HG02885 (cell line): ENCODE measurements around the gene ASAP2.

ENCODE experiments used
- ATAC-seq: cut with Tn5 transposase; IDR thresholded peaks from one replicate; pipeline ENCODE4 v1.9.1; 2021; ENCODE audit warnings: mild to moderate bottlenecking; ENCODE audit not compliant: unreplicated experiment, poor library complexity

The ASAP2 gene

DNA sequence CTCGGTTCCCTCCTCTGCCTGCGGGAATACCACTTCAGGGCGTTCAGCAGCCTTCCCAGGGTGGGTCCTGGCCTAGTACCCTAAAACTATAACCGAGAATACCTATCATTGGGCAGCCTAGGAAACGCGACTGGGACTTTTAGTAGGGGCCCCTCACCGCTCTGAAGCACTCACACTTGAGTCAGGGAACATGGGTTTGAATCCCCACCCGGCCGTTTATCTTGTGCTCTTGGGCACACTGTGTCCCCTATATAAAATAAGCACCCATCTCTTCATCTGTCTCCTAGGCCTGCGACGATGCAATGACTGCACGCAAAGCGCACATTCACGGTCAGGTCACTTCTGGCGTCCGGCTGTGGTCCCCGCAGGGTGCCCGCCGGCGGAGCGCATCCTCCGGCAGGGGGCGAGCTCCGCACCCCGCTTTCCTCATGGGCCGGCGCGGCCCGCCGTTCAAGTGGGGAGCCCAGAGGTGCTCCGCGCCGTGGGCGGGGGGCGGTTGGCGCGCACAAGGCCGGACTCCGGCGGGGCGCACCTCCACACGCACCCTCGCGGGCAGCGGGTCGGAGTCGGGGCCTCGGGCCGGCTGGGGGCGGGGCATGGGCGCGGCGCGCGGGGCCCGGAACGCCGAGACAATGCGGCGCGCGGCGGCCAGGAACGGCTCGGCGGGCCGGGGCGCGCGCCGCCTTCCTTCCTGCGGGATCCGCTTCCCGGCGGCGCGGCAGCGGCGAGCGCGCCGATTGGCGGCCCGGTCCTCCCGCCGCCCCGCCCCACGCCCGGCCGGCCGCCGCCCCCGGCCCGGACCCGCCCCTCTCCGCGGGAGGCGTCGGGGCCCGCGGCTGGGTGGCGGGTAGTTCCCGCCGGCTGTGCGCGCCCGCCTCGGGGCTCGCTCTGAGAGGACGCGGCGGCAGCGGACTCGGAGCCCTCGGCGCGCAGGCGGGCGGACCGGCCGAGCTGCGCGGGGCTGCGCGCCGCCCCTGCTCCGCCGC lies at the start of gene ASAP2:
TSS of gene ASAP2 (plus strand) at position 850 of the 986 bp plus-strand sequence. CDS start 293 bp downstream, outside the sequence.
- ATAC-seq, result peak; percentile 71

DNA sequence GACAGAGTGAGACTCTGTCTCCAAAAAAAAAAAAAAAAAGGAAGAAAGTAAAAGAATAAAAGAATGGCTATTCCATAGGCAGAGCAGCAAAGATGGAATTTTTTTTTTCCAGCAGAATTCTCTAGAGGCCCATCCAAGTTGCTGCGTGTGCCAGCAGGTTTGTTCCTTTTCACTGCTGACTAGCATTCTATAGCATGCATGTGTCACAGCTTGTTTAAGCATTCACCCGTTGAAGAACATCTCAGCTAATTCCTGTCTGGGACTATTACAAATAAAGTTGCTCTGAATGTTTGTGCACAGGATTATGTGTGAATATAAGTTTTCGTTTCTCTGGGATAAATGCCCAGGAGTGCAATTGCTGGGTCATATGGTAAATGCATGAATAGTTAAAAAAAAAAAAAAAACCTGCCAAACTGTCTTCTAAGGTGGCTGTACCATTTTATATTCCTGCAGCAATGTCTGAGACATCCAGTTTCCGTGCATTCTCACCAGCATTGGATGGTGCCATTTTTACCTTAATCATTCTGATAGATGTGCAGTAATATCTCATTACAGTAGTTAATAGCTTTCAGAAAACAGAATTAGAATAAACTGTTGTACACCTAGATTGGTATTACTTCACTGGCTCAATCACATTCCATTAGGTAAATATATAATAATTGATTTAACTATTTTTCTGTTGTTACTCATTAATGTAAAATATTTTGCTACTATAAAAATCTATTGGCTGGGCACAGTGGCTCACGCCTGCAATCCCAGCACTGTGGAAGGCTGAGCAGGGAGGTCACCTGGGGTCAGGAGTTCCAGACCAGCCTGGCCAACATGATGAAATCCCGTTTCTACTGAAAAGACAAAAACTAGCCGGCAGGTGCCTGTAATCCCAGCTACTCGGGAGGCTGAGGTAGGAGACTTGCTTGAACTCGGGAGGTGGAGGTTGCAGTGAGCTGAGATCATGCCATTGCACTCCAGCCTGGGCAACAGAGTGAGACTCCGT lies 47.5 kb upstream of the ASAP2 start:
- no peak for ATAC-seq

DNA sequence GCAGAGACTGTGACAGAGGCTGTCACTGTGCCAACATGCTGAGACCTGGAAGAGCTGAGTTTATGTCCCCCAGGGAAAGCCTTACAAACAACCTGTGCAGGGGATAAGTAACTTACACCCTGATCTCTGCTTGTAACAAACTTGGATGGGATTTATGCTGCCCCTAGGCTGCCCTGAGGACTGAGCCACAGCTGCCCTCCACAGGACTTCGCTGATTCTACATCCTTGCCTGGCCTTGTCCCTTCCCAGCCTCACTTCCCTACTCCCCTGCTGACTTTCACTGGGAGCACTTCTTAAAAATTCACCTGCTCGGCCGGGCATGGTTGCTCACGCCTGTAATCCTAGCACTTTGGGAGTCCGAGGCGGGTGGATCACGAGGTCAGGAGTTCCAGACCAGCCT lies 45.9 kb upstream of the ASAP2 start:
- ATAC-seq, result no peak

DNA sequence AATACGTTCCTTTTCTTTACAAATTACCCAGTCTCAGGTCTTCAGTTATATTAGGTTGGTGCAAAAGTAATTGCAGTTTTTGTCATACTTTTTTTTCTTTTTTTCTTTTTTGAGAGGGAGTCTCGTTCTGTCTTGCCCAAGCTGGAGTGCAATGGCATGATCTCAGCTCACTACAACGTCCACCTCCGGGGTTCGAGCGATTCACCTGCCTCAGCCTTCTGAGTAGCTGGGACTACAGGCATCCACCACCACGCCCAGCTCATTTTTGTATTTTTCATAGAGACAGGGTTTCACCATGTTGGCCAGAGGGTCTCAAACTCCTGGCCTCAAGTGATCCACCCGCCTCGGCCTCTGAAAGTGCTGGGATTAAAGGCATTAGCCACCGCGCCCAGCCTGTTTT lies 43.8 kb upstream of the ASAP2 start:
- no peak for ATAC-seq

DNA sequence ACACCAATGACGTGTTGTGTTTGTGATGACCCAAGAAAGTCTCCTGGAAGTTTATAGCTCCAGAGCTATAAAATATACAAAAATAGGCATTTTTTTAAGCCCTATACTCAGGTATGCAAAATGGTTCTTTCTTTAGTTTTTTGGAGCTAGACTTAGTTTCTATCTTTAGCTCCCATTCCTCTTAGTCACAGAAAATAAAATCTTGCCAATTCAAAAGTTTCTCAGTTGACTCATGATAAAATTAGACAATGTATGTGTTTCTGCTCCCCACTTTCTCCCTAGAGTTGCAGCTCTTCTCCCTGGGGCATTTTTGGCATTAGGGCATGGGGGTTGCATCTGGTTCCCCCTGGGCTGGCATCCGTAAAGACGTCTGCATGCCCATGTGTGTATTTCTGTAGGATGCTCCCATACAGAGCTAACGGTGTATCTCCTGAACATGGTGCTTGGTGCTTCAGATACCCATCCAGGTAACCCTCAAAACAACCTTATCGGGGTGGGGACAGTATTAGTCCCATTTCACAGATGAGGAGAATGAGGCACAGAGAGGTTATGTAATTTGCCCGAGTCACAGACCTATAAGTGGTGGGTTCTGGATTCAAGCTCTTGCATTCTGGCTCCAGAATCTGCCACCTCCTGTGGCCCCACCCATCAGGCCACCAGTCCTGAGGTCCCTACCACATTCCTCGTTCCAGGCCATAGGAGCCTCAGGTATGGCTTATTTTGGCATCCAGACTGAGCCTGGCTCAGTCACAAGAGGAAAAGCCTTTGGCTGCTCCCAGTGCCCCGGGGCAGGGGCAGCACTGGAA lies 43.1 kb upstream of the ASAP2 start:
- ATAC-seq, result no peak

DNA sequence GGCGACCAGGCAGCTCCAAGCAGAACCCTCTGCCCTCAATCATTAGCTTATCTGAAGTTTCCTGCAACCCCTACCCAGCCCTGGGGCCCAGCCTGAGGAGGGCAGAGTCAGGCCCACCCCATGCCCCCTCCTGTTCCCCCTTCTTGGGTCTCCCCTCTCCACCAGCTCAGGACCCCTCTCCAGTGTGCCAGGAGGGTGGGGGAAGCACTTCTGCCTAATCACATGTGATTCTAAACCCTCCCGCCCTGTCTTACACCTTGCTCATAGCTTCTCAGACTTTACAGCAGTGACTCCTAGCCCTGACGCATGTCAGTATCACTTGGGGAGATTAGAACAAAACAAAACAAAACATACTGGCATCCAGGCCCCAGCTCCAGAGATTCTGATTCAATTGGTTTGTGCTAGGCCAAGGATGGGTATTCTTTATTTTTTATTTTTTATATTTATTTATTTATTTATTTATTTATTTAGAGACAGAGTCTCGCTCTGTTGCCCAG lies 42.5 kb upstream of the ASAP2 start:
- no peak for ATAC-seq

DNA sequence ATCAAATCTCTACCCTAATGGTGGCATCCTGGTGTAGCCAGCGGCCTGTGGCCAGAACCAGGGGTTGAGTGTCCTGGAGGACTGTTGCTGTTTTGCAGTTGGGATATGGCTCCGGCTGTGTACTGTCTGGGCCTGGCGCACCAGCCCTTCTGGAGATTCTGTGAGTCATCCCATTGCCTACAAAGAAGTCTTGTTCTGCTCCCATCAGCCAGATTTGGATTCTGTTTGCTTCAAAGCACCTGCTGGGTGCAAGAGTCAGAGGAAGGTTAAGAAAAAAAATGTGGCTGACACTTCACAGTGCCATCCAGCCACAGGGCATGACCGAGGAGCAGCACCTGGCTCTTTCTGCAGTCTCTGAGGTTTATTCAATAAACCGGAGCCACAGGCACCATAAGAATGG lies 41.0 kb upstream of the ASAP2 start:
- no peak for ATAC-seq

DNA sequence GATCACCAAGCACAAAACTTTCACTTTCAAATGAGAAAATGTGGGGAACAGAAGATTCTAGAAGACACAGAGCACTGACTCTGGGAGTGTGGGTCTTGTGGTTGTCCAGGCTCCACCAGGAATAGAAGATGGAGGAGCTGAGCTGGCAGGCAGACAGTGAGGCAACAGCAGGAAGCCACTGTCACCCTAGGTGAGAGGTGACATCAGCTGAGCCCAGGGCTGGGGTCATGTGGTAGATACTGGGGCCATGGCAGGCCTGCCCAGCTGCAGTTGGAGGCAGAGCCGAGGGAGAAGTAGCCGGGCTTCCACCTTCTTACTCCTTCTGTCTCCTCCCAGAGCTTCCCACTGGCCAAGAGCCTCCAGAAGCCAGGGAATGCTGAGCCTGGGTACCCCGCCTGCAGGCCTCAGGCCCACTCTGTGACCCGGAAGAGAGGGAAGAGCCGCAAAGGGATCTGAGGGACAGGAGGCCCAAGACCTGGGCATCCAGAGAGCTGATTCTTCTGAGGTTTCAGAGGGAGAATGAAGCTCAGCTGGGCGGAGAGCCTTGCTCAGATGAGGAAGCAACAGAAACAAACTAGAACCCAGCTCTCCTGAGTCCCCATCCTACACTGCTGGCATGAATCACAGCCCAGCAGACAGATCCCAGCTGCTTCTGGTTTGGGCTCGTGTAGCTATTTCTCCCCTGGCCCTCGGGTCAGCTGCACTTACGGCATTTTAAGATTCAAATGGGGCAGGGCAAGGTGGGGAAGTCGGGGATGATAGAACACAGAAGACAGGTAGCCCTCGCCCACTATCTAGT lies 39.8 kb upstream of the ASAP2 start:
- no peak for ATAC-seq

DNA sequence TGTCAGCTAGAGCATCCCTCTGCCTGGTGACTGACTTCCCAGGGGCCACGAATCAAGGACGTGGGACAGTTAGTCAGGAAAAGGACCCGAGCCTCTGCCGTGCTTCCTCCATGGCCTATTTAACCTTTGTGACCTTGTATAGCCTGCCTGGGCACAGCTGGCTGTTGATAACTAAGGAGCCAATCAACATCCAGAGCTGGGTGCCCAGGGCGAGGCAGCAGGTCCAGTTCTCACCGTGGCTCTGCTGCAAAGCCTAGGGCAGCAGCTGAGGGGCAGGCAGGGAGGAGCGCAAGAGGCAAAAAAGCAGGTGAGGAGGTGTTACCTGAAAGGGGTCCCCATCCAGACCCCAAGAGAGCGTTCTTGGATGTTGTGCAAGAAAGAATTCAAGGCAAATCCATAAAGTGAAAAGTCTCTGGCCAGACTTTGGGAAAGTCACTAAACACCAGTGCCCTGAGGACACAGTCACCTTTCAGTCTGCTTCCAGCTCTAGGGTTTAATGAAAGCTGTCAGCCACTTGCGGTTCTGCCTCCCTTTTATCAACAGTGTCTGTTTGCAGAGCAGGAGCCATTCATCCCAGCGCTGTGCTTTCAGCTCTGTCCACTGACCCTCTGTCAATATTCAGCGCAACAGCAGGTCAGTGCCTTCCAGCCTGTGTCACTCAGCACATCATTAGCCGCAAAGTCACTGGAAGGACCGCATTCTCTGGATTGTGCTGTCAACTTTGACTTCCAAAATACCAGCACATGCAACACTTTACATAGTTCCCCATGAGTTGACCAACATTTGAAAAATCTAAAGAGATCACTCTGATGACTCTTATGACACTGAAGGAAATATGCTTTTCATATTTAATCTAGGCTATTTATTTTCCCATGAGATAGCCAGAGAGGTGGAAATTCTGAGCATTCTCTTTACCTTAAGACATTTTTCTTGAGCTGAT lies 38.6 kb upstream of the ASAP2 start:
- no peak for ATAC-seq

DNA sequence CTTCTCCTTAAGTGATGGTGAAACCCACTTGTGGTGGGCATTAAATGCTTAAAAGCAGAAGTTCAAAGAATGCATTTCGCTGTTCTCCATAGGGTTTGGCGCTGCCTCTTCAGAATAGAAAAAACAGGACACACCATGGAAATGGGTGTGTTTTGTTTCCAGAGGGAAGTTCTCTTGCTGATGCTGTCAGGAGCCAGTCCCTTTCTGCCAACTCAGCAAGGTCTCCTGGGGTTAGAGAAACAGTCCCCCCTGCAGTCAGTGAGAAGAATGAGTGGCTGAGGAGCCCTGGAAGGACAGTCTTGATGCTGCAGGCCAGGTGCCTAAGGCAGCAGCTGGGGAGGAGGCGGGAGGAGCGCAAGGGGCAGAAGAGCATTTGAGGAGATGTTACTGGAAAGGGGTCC lies 37.8 kb upstream of the ASAP2 start:
- ATAC-seq, result no peak

DNA sequence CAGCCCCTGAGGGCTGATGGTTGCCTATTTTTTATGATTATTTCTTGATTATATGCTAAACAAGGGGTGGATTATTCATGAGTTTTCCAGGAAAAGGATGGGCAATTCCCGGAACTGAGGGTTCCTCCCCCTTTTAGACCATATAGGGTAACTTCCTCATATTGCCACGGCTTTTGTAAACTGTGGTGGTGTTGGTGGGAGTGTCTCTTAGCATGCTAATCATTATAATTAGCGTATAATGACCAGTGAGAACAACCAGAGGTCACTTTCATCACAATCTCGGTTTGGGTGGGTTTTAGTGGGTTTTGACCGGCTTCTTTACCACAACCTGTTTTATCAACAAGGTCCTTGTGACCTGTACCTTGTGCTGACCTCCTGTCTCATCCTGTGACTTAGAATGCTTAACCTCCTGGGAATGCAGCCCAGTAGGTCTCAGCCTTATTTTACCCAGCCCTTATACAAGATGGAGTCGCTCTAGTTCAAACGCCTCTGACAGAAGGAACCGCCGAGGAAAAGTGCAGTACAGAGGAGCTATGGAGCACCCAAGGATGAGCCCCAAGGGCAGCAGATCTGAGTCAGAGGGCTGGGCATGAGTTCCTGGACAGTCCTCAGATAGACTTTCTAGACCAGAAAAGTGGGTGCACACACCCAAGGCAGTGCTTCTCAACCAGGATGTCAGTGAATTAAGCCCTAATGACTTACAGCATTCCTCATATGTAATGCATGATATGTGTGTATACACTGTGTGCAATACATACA lies 37.1 kb upstream of the ASAP2 start:
- ATAC-seq, result no peak

DNA sequence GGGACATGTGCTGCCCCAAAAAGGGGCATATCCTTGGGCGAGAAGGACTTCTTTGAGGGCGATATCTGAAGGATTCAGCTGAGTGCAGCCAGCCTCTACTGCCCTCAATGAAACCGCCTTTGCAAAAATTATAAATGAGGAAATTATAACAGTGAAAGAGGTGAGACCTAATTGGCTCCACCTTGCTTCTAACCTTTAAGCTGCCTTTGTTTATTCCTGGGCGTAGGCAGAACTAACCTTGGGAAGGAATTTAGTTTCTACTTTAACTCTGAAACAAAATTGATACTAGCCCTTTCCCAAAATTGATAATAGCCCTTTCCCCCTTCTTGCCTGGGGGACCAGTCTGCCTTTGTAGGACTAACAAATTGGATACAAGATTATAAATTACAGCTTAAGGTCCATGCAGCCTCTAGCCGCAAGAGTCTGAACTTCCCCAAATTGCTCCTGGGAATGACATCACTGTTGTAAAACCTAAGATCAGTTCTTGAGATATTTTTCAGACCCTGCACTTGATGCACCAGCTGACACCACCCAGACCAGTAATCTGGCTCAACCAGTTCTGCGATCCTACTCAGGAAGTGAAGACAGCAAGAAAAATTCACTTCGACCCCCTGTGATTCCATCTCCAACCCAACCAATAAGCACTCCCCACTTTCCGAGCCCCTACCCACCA lies 36.0 kb upstream of the ASAP2 start:
- ATAC-seq, result no peak

DNA sequence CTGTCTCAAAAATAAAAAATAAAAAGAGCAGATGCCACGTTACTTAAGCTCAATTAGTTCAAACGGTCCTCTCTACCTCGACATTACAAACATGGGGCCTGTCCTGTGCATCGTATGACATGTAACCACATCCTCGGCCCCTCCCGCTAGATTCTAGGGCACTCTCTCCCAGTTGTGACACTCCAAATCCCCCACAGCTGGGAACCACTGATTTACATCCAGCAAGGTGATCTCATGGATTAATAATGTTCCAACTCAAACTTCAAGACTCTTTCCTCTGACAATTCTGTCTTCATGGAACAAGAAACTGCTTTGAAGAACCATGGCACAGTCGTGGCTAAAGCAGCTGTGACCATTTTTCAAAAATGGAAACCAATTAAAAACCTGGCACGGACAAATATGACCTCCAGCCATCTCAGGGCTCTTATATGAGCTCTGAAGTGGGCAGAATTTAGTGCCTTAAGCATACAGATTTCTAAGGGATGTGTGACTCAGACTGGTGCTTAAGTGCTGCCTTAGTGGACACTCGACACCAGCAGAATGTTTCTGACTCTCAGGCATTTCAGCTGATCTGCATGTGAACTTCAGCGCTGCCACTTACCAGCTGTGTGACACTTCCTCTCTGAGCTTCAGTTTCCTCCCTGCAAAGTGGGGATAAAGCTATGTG lies 31.7 kb upstream of the ASAP2 start:
- ATAC-seq, result no peak

DNA sequence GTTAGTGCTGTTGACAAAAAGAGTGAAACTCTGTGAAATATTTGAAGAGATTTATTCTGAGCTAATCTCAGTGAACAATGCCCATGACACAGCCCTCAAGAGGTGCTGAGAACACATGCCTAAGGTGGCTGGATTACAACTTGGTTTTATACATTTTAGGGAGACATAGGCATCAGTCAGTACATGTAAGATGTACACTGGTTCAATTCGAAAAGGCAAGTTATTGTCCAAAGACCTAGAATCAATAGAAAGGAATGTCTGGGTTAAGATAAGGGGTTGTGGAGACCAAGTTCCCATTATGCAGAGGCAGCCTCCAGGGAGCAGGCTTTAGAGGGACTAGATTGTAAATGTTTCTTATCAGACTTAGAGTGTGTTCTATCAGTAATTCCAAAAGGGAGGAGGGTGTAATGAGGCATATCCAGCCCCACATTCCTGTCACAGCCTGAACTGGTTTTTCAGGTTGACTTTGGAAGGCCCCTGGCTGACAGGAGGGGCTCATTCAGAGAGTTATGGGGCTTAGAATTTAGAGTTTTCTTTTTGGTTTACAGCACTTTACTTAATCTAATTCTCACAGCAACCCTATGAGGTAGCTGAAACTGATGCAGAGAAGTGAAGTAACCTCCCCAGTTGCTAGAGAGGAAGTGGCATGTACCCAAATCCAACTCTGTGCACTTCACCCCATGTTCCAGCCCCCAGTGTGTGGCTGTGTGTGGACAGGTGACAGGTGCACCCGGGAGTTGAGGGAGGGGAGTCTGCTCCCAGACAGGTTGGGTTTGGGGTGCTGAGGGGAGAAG lies 28.3 kb upstream of the ASAP2 start:
- peak; percentile 43 for ATAC-seq

DNA sequence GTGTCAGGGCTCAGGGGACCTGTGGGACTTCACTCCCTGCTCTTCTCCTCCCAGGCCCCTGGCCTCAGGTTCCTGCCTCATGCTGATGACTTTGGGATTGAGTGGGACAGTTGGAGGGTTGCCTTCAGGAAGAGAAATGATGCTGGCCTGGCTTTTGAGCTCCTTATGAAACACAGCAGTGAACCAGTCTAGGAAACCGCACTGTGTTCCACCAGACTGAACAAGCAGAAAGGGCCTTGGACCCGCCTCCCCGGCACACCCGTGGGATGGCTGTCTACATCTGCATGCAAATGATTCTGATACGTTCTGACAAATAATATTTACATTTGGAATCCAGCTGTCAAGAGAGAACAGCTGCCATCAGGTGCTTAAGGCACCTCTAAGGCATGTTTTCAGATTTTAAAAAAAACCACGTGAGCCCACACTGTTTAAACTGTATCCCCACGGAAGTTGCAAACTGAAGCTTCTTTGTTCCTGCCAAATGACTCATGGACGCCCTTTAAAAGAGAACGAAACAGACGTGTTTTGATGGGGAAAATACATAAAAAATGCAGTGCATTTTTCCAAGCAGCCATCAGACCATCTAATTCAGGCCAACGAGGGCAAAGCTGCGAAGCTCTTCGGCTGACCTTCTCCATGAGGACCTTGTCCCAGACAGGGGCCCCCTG lies 27.6 kb upstream of the ASAP2 start:
- no peak for ATAC-seq
